ENCODE measurements around the gene GPR85. TPM values are rescaled to one million over a fixed set of nuclear protein-coding genes. Genes with fewer than 3 reads are reported as not detected.

GPR85 gene
- total RNA-seq, 2 experiments from 2014 or later: not detected

GRCh38 chr7:113109718-113110117, 23.1 kb upstream of the GPR85 start:
- ChIA-PET CTCF (ENCODE audit: unreplicated experiment) (no interaction called here), POLR2A (interaction anchor here (1.7 kb wide), 1 partner anchor 10 kb away, joined by 8 read pairs; no protein-coding TSS in a partner anchor)
- Histone ChIP-seq H3K36me3 (ENCODE audit: insufficient read depth, low read length) (no peaks in the 10 kb centered on the region), H3K79me2 (ENCODE audit: insufficient read depth, low read depth, low read length) (no peaks in the 10 kb centered on the region), H4K20me1 (ENCODE audit: insufficient read depth, low read length) (no peaks in the 10 kb centered on the region), H3K4me2 (ENCODE audit: low read length) (no peak overlapping the region), H3K9me3 (ENCODE audit: low read length) (no peaks in the 10 kb centered on the region), H3K4me3 (ENCODE audit: low read depth, low read length, poor library complexity, severe bottlenecking) (no peak overlapping the region), H3K27ac (ENCODE audit: low read depth, low read length, poor library complexity, severe bottlenecking) (no peak overlapping the region), H3K9me2 (ENCODE audit: insufficient read depth, low read length) (no peaks in the 10 kb centered on the region), H2AFZ (ENCODE audit: low read length) (no peak overlapping the region), H3K4me1 (ENCODE audit: insufficient read depth, low read length, poor library complexity, severe bottlenecking) (no peaks in the 10 kb centered on the region)
- no peak for DNase-seq (ENCODE audit: low spot score)
- intact Hi-C loops (cut with micrococcal nuclease; ENCODE audit: unreplicated experiment): loop anchor here (5.0 to 10.0 kb wide), 3 partner anchors 172 to 905 kb away; partner anchors contain the start of genes DOCK4 and ZNF277
- TF ChIP-seq EZH2phosphoT487 (IDR thresholded peaks at IDR 0.05; ENCODE audit: borderline replicate concordance, low read depth, low read length): no peak
- no TSS peak for BruUV-seq (replicated peaks)

GRCh38 chr7:113100121-113100603, 13.5 kb upstream of the GPR85 start:
- Histone ChIP-seq H3K4me3 (ENCODE audit: low read depth, low read length, poor library complexity, severe bottlenecking) (no peak overlapping the region), H4K20me1 (ENCODE audit: insufficient read depth, low read length) (no peaks in the 10 kb centered on the region), H3K4me1 (ENCODE audit: insufficient read depth, low read length, poor library complexity, severe bottlenecking) (no peaks in the 10 kb centered on the region), H3K4me2 (ENCODE audit: low read length) (no peak overlapping the region; the same call in 1 of the 2 replicates), H3K36me3 (ENCODE audit: insufficient read depth, low read length) (no peaks in the 10 kb centered on the region), H2AFZ (ENCODE audit: low read length) (no peak overlapping the region), H3K27ac (ENCODE audit: low read depth, low read length, poor library complexity, severe bottlenecking) (no peak overlapping the region), H3K9me3 (ENCODE audit: low read length) (no peaks in the 10 kb centered on the region), H3K79me2 (ENCODE audit: insufficient read depth, low read depth, low read length) (no peaks in the 10 kb centered on the region), H3K9me2 (ENCODE audit: insufficient read depth, low read length) (no peaks in the 10 kb centered on the region)
- intact Hi-C loops (cut with micrococcal nuclease; ENCODE audit: unreplicated experiment): no loop called here
- no peak for DNase-seq (ENCODE audit: low spot score)
- BruUV-seq (replicated peaks): no TSS peak
- CTCF ChIA-PET (ENCODE audit: unreplicated experiment): no interaction called here
- POLR2A ChIA-PET: interaction anchor here (0.6 to 1.2 kb wide), 8 partner anchors 9 to 269 kb away, joined by 3 to 8 read pairs (median 4); partner anchors contain the start of gene GPR85
- TF ChIP-seq EZH2phosphoT487 (IDR thresholded peaks at IDR 0.05; ENCODE audit: borderline replicate concordance, low read depth, low read length): no peak
- no peak for TF ChIP-seq CTCF (conservative IDR thresholded peaks at IDR 0.05; ENCODE audit: low read length)

DNA sequence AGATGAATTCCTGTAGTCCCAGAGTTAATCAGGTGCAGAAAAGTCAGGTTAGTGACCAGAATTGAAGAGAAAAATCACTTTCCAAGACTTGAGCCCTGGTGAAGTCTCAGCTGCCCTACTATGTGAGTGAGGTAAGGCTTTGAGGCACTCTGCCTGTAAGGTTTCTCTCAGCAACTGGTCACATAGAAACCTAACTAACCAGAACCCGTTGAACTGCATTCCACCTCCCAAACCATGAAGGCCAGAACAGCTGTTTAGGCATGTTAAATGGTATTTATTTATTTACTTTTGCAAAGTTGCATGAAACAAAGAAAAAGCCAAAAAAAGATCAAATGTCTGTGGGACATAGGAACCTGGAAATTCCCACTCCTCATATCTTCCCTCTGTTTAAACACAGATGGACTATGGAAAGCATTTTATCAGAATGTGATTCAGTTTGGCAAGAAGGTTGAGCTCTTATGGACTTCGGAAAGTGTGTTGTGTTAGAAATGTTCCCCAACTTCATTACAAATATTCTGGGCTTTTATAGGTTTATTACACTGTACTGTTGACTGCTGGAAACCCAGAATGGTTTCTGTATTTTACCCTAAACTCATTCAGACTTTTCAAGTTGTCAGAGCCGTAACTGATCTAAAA, 12.8 kb upstream of the GPR85 start:
- H3K36me3 ChIP-seq (ENCODE audit: insufficient read depth, low read length): no peaks in the 10 kb centered on the region
- H3K4me3 ChIP-seq (ENCODE audit: low read depth, low read length, poor library complexity, severe bottlenecking): no peak overlapping the region
- no TSS peak for BruUV-seq (replicated peaks)
- H3K79me2 ChIP-seq (ENCODE audit: insufficient read depth, low read depth, low read length): no peaks in the 10 kb centered on the region
- CTCF ChIA-PET (ENCODE audit: unreplicated experiment): no interaction called here
- no peaks in the 10 kb centered on the region for H3K9me2 ChIP-seq (ENCODE audit: insufficient read depth, low read length)
- no peaks in the 10 kb centered on the region for H3K4me1 ChIP-seq (ENCODE audit: insufficient read depth, low read length, poor library complexity, severe bottlenecking)
- no peak overlapping the region for H3K27ac ChIP-seq (ENCODE audit: low read depth, low read length, poor library complexity, severe bottlenecking)
- POLR2A ChIA-PET: interaction anchor here (0.8 to 1.2 kb wide), 5 partner anchors 9 to 43 kb away, joined by 3 to 8 read pairs (median 4); partner anchors contain the start of gene GPR85
- no peaks in the 10 kb centered on the region for H3K9me3 ChIP-seq (ENCODE audit: low read length)
- H2AFZ ChIP-seq (ENCODE audit: low read length): no peak overlapping the region
- no peak overlapping the region for H3K4me2 ChIP-seq (ENCODE audit: low read length)
- DNase-seq (ENCODE audit: low spot score): no peak
- intact Hi-C loops (cut with micrococcal nuclease; ENCODE audit: unreplicated experiment): no loop called here
- TF ChIP-seq EZH2phosphoT487 (IDR thresholded peaks at IDR 0.05; ENCODE audit: borderline replicate concordance, low read depth, low read length): no peak
- TF ChIP-seq CTCF (conservative IDR thresholded peaks at IDR 0.05; ENCODE audit: low read length): no peak
- no peaks in the 10 kb centered on the region for H4K20me1 ChIP-seq (ENCODE audit: insufficient read depth, low read length)
